AG20443 (cell line): ENCODE results near the gene ARID1B.
A peak's percentile ranks its signal among the peaks of the same experiment; 100 is the strongest.
"Not testable (repeated sequence)": the region's sequence is repeated elsewhere in the genome, so short reads cannot be mapped to it uniquely, and the experiment has no call there.

ENCODE experiments used
- DNase-seq: peaks from one replicate; pipeline ENCODE4 v3.0.0; 2012; ENCODE audit warnings: low spot score, mixed read lengths

Gene ARID1B

GRCh38 chr6:157021993-157022740 is 245.0 kb downstream of the ARID1B start:
- peak; percentile 98 for DNase-seq

- DNase-seq: no peak
Observed at GRCh38 chr6:157023958-157024357, 246.8 kb downstream of the ARID1B start.

GRCh38 chr6:157024745-157025144 is 247.6 kb downstream of the ARID1B start:
- DNase-seq: no peak

- DNase-seq: no peak
Observed at GRCh38 chr6:157025437-157025836, 248.3 kb downstream of the ARID1B start.

GRCh38 chr6:157029980-157030690 is 253.0 kb downstream of the ARID1B start:
- DNase-seq: no peak

GRCh38 chr6:157030755-157031154 is 253.6 kb downstream of the ARID1B start:
- no peak for DNase-seq

- no peak for DNase-seq
Observed at GRCh38 chr6:157032923-157033322, 255.7 kb downstream of the ARID1B start.

GRCh38 chr6:157033428-157034140 is 256.4 kb downstream of the ARID1B start:
- DNase-seq: no peak

- DNase-seq: peak; percentile 29
Observed at GRCh38 chr6:157034436-157035230, 257.5 kb downstream of the ARID1B start.

GRCh38 chr6:157035546-157035945 is 258.4 kb downstream of the ARID1B start:
- DNase-seq: no peak

GRCh38 chr6:157036245-157036711 is 259.1 kb downstream of the ARID1B start:
- peak; percentile 66 for DNase-seq

- no peak for DNase-seq
Observed at GRCh38 chr6:157037165-157037564, 260.0 kb downstream of the ARID1B start.

GRCh38 chr6:157038610-157039009 is 261.4 kb downstream of the ARID1B start:
- no peak for DNase-seq

GRCh38 chr6:157039639-157040038 is 262.5 kb downstream of the ARID1B start:
- DNase-seq: not testable (repeated sequence)

- DNase-seq: no peak
Observed at GRCh38 chr6:157040191-157040590, 263.0 kb downstream of the ARID1B start.

GRCh38 chr6:157045831-157046454 is 268.8 kb downstream of the ARID1B start:
- peak; percentile 70 for DNase-seq

GRCh38 chr6:157046776-157047175 is 269.6 kb downstream of the ARID1B start:
- no peak for DNase-seq

GRCh38 chr6:157047328-157047727 is 270.1 kb downstream of the ARID1B start:
- no peak for DNase-seq

GRCh38 chr6:157047951-157048350 is 270.8 kb downstream of the ARID1B start:
- no peak for DNase-seq

GRCh38 chr6:157049133-157049532 is 272.0 kb downstream of the ARID1B start:
- DNase-seq: no peak

- no peak for DNase-seq
Observed at GRCh38 chr6:157050537-157051265, 273.5 kb downstream of the ARID1B start.
